HT1080 (cell line): ENCODE results near the gene SLC31A2. TPM values are rescaled to one million over a fixed set of nuclear protein-coding genes. Genes with fewer than 3 reads are reported as not detected.
"Not testable (repeated sequence)": the region's sequence is repeated elsewhere in the genome, so short reads cannot be mapped to it uniquely, and the experiment has no call there.

Experiments used
- DNase-seq: peaks from one replicate; pipeline ENCODE4 v3.0.0-alpha.2; 2015; ENCODE audit warnings: low read depth
- total RNA-seq: library from RNA; depleted of rRNA; stranded (reverse); fragments of >200 nt; shearing (Covaris generic); gene quantifications from 2 replicates; pipeline ENCODE4 v1.2.3, GENCODE V29; 2014

The SLC31A2 gene
- total RNA-seq, 1 experiment from 2014 or later: 8.3 TPM

- not testable (repeated sequence) for DNase-seq
These were observed 1.2 kb upstream of the SLC31A2 start for GRCh38 chr9:113149561-113149960.

GRCh38 chr9:113151696-113152630 is 1.2 kb downstream of the SLC31A2 start:
- no peak for DNase-seq

- DNase-seq: no peak
These were observed 1.9 kb downstream of the SLC31A2 start for GRCh38 chr9:113152699-113153098.

- DNase-seq: no peak
These were observed 2.8 kb downstream of the SLC31A2 start for GRCh38 chr9:113153599-113153998.

GRCh38 chr9:113154471-113154870 is 3.7 kb downstream of the SLC31A2 start:
- peak; percentile 82 for DNase-seq

- no peak for DNase-seq
These were observed 4.1 kb downstream of the SLC31A2 start for GRCh38 chr9:113154946-113155345.

- no peak for DNase-seq
These were observed 5.2 kb downstream of the SLC31A2 start for GRCh38 chr9:113155911-113156588.

GRCh38 chr9:113156880-113157279 is 6.1 kb downstream of the SLC31A2 start:
- DNase-seq: no peak

GRCh38 chr9:113158446-113158845 is 7.6 kb downstream of the SLC31A2 start:
- DNase-seq: no peak

- DNase-seq: no peak
These were observed 9.8 kb downstream of the SLC31A2 start for GRCh38 chr9:113160571-113160970.

- DNase-seq: no peak
These were observed 12.2 kb downstream of the SLC31A2 start for GRCh38 chr9:113163001-113163400.

- DNase-seq: no peak
These were observed 13.9 kb downstream of the SLC31A2 start for GRCh38 chr9:113164536-113165300.

GRCh38 chr9:113166039-113166438 is 15.2 kb downstream of the SLC31A2 start:
- no peak for DNase-seq

- DNase-seq: no peak
These were observed 18.0 kb downstream of the SLC31A2 start for GRCh38 chr9:113168809-113169208.

- no peak for DNase-seq
These were observed 22.5 kb downstream of the SLC31A2 start for GRCh38 chr9:113173341-113173740.

- no peak for DNase-seq
These were observed 26.0 kb downstream of the SLC31A2 start for GRCh38 chr9:113176803-113177202.

- DNase-seq: no peak
These were observed 26.4 kb downstream of the SLC31A2 start for GRCh38 chr9:113177251-113177650.

GRCh38 chr9:113178087-113178486 is 27.3 kb downstream of the SLC31A2 start:
- peak; percentile 36 for DNase-seq

GRCh38 chr9:113179839-113180238 is 29.0 kb downstream of the SLC31A2 start:
- no peak for DNase-seq

- no peak for DNase-seq
These were observed 30.4 kb downstream of the SLC31A2 start for GRCh38 chr9:113181165-113181564.

- no peak for DNase-seq
These were observed 33.2 kb downstream of the SLC31A2 start for GRCh38 chr9:113183956-113184488.
